Measurements from ENCODE around the gene YIF1B.

DNA sequence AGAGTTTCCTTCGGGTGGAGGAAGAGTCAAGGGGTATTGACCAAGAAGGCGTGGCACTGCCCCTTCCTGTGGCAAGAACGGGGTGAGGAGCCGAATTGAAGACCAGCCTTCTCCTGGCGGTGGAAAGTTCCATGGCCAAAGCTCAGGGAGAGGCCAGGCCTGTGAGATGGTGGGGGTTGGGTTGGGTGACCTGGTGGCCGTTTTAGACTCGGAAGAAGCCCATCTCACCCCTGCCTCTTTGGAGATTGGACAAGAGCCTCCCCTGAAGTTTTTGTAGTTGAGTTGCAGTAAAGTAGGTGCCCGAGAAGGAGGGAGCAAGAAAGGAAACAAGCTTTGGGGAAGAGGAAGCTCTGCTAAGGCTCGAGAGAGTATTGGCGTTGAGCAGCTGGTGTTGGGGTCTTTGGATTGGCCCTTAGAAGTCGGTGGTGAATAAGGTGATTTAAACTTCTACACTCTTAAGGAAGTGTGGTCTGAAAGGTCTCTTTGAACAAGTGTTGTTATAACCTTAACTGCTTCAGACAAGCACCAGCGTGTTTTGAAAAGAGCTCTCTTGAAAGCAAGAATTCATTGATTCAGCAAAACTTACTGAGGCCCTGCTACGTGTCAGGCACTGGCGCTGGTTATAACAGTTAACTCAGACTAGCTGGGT, 50.4 kb downstream of the YIF1B start:
- TF ChIP-seq, protein P1, sequence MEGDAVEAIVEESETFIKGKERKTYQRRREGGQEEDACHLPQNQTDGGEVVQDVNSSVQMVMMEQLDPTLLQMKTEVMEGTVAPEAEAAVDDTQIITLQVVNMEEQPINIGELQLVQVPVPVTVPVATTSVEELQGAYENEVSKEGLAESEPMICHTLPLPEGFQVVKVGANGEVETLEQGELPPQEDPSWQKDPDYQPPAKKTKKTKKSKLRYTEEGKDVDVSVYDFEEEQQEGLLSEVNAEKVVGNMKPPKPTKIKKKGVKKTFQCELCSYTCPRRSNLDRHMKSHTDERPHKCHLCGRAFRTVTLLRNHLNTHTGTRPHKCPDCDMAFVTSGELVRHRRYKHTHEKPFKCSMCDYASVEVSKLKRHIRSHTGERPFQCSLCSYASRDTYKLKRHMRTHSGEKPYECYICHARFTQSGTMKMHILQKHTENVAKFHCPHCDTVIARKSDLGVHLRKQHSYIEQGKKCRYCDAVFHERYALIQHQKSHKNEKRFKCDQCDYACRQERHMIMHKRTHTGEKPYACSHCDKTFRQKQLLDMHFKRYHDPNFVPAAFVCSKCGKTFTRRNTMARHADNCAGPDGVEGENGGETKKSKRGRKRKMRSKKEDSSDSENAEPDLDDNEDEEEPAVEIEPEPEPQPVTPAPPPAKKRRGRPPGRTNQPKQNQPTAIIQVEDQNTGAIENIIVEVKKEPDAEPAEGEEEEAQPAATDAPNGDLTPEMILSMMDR (IDR thresholded peaks at IDR 0.05; ENCODE audit: low read depth, low read length) = no peak
- TF ChIP-seq, protein P2, sequence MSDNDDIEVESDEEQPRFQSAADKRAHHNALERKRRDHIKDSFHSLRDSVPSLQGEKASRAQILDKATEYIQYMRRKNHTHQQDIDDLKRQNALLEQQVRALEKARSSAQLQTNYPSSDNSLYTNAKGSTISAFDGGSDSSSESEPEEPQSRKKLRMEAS (IDR thresholded peaks at IDR 0.05; ENCODE audit: low read depth, low read length) = no peak
